HL-60 (cell line): ENCODE results near the gene HHEX.

Experiments used
- CTCF ChIP-seq: IDR thresholded peaks from one replicate; pipeline ENCODE4 v1.5.1; 2011; ENCODE audit warnings: low read length, control low read depth, inconsistent platforms; ENCODE audit not compliant: insufficient read depth
- GABPA ChIP-seq: IDR thresholded peaks from 2 replicates; pipeline ENCODE4 v1.6.1; 2012; ENCODE audit warnings: low read depth
- POLR2AphosphoS5 ChIP-seq: IDR thresholded peaks from 2 replicates; pipeline ENCODE4 v1.6.1; 2012; ENCODE audit warnings: low read depth
- REST ChIP-seq: IDR thresholded peaks from 2 replicates; pipeline ENCODE4 v1.6.1; 2012; ENCODE audit warnings: low read depth; ENCODE audit not compliant: insufficient replicate concordance
- SPI1 ChIP-seq: IDR thresholded peaks from 2 replicates; pipeline ENCODE4 v1.6.1; 2012; ENCODE audit warnings: low read depth, mild to moderate bottlenecking, borderline replicate concordance

- no peak for TF ChIP-seq CTCF
- peak; percentile 64; the same call in 1 of the 2 replicates for TF ChIP-seq POLR2AphosphoS5
- no peak for TF ChIP-seq GABPA
- no peak for TF ChIP-seq SPI1
- TF ChIP-seq REST = no peak
Measured at GRCh38 chr10:92690211-92690914, 608 bp downstream of the HHEX start.
